ENCODE measurements around the gene CD52.

Gene CD52

GRCh38 chr1:26358411-26359384, 40.9 kb downstream of the CD52 start:
- CTCF ChIA-PET, result interaction anchor here (0.5 to 1.5 kb wide), 3 partner anchors 33 to 461 kb away, joined by 3 to 5 read pairs (median 3); no protein-coding TSS in a partner anchor
- TF ChIP-seq CTCF (conservative IDR thresholded peaks at IDR 0.05; ENCODE audit: low read depth), result no peak
- POLR2A ChIA-PET (ENCODE audit: low non-redundant PET), result no interaction called here
- H3K27ac ChIP-seq, result peak overlapping the region; percentile 73
- DNase-seq (ENCODE audit: low spot score), result peak; percentile 42

- ChIA-PET POLR2A (ENCODE audit: low non-redundant PET) (no interaction called here), CTCF (interaction anchor here (0.6 kb wide), 1 partner anchor 11 kb away, joined by 3 read pairs; no protein-coding TSS in a partner anchor)
- no peak for DNase-seq (ENCODE audit: low spot score)
- H3K27ac ChIP-seq, result no peak overlapping the region
- no peak for TF ChIP-seq CTCF (conservative IDR thresholded peaks at IDR 0.05; ENCODE audit: low read depth)
Measured at GRCh38 chr1:26359981-26360806, 42.4 kb downstream of the CD52 start.

- ChIA-PET CTCF (no interaction called here), POLR2A (ENCODE audit: low non-redundant PET) (no interaction called here)
- no peak for DNase-seq (ENCODE audit: low spot score)
- no peak overlapping the region for H3K27ac ChIP-seq
- no peak for TF ChIP-seq CTCF (conservative IDR thresholded peaks at IDR 0.05; ENCODE audit: low read depth)
Measured at GRCh38 chr1:26360807-26361604, 43.2 kb downstream of the CD52 start.

DNA sequence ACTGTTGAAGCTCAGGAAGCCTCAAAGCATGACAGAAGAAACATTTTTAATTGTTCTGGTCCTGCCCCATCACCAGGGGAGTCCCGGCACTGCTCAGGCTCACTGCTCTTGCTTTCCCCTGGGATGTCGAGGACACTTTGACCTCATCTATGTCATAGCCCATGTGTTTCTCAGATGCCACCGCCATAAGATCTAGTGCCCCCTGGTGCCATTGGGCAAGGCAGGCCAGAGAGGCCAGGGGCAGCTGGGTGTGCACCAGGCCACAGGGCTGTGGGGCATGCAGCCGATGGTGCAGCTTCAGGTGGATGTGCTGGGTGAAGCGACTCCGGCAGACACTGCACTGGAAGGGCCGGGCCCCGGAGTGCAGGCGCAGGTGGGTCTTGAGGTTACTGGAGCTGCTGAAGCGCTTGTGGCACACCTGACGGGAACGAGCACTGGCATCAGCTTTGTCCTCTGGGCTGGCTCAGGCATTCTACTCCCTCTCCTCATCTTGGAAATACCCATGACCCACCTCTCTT, 43.9 kb downstream of the CD52 start:
- H3K27ac ChIP-seq, result no peak overlapping the region
- ChIA-PET CTCF (interaction anchor here (0.6 kb wide), 1 partner anchor 29 kb away, joined by 5 read pairs; no protein-coding TSS in a partner anchor), POLR2A (ENCODE audit: low non-redundant PET) (no interaction called here)
- no peak for DNase-seq (ENCODE audit: low spot score)
- no peak for TF ChIP-seq CTCF (conservative IDR thresholded peaks at IDR 0.05; ENCODE audit: low read depth)

GRCh38 chr1:26362331-26362730, 44.6 kb downstream of the CD52 start:
- CTCF ChIA-PET, result interaction anchor here (0.6 to 0.7 kb wide), 2 partner anchors 28 to 42 kb away, joined by 3 to 5 read pairs; no protein-coding TSS in a partner anchor
- POLR2A ChIA-PET (ENCODE audit: low non-redundant PET), result interaction anchor here (0.9 kb wide), 1 partner anchor 10 kb away, joined by 3 read pairs; no protein-coding TSS in a partner anchor
- no peak for TF ChIP-seq CTCF (conservative IDR thresholded peaks at IDR 0.05; ENCODE audit: low read depth)
- DNase-seq (ENCODE audit: low spot score), result no peak
- no peak overlapping the region for H3K27ac ChIP-seq

All from RWPE1 (cell line).